Left lung (tissue), 10 donors: ENCODE results near the gene MSANTD1. TPM values are rescaled to one million over a fixed set of nuclear protein-coding genes. Genes with fewer than 3 reads are reported as not detected.

Experiments used
- ATAC-seq: fragments of 200-7000 bp; cut with Tn5 transposase; one replicate; pipeline ENCODE4 v1.9.1; 2020; ENCODE audit warnings: moderate library complexity
- DNase-seq, 4 donors: peaks; one replicate each; pipeline ENCODE4 v3.0.0-alpha.2; 2013 to 2020
- H3K27ac ChIP-seq, 2 donors: fragments of 200-600 bp; sonication (generic) in 1 of 2; one replicate each; pipeline versions ENCODE4 v1.5.0 to v1.8.0; 2020 to 2021
- H3K27me3 ChIP-seq, 2 donors: fragments of 200-600 bp; sonication (generic) in 1 of 2; one replicate each; pipeline versions ENCODE4 v1.5.0 to v1.8.0; 2020 to 2021
- H3K36me3 ChIP-seq, 2 donors: fragments of 200-600 bp; sonication (generic) in 1 of 2; one replicate each; pipeline versions ENCODE4 v1.5.0 to v1.8.0; 2020 to 2021
- H3K4me1 ChIP-seq, 2 donors: fragments of 200-600 bp; one replicate each; pipeline ENCODE4 v1.8.0; 2021
- H3K4me3 ChIP-seq, 2 donors: fragments of 200-600 bp; sonication (generic) in 1 of 2; one replicate each; pipeline versions ENCODE4 v1.5.0 to v1.8.0; 2020 to 2021; ENCODE audit warnings: mild to moderate bottlenecking in 1 of 2
- H3K9me3 ChIP-seq, 2 donors: fragments of 200-600 bp; sonication (generic) in 1 of 2; one replicate each; pipeline versions ENCODE4 v1.5.0 to v1.8.0; 2020 to 2021
- intact Hi-C, 2 donors: fragments of 100-400 bp; cut with DNase I; formaldehyde crosslinking; loops; one replicate each; pipeline versions ENCODE4 v1.11.2 to v1.14.2; 2022
- polyA plus RNA-seq, 6 donors: library from polyadenylated mRNA; unstranded; fragments of 120-200 nt; gene quantifications; one replicate each; pipeline ENCODE4 v1.2.1, GENCODE V29; 2013; ENCODE audit not compliant: insufficient read length in 6 of 6
- total RNA-seq, 2 donors: library from RNA; stranded (reverse); fragmentation: NEBNext Ultra II Directional; extraction: Animal tissue kit (Norgen Biotek cat#: 25700); gene quantifications; one replicate each; pipeline ENCODE4 v1.2.1, GENCODE V29; 2021
- TF ChIP-seq, protein P1 (sequence below), 2 donors: fragments of 200-600 bp; sonication (generic) in 1 of 2; IDR thresholded peaks; one replicate each; pipeline versions ENCODE4 v1.5.0 to v1.8.0; 2021; ENCODE audit warnings: antibody characterized with exemption in 2 of 2
- donor health status: DM: no; HTN: yes; CAD: no.
- donor health status: DM: no; HTN: no; CAD: no.

MSANTD1 gene
- total and polyA plus RNA-seq, 8 donors = 0.54 to 1.4 (median 1.0) TPM

DNA sequence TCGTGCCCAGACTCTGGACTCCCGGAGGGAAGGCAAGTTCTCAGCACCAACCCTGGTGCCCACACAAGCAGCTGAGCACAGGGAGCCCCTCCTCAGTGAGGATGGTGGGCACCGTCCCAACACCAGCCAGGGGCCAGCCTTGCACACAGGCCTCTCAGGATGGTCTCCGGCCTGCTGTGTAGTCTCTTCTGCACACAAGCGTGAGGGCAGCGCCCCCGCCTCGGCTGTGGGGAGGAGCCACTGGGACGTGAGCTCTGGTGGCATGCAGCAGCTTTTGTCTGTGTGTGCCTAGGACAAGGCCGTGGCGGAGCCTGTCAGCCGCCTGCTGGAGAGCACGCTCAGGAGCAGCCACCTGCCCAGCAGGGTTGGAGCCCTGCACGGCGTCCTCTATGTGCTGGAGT is 16.1 kb upstream of the MSANTD1 start:
- peak in 1 of 4 donors; percentile 64 for DNase-seq
- H3K4me1 ChIP-seq = no peaks in the 10 kb centered on the region
- intact Hi-C loops = no loop called here
- H3K27ac ChIP-seq = no peak overlapping the region
- peaks cover 0 to 100% of the 10 kb centered on the region in 2 donors for H3K36me3 ChIP-seq
- H3K9me3 ChIP-seq = no peaks in the 10 kb centered on the region
- H3K4me3 ChIP-seq = no peak overlapping the region
- TF ChIP-seq, protein P1, sequence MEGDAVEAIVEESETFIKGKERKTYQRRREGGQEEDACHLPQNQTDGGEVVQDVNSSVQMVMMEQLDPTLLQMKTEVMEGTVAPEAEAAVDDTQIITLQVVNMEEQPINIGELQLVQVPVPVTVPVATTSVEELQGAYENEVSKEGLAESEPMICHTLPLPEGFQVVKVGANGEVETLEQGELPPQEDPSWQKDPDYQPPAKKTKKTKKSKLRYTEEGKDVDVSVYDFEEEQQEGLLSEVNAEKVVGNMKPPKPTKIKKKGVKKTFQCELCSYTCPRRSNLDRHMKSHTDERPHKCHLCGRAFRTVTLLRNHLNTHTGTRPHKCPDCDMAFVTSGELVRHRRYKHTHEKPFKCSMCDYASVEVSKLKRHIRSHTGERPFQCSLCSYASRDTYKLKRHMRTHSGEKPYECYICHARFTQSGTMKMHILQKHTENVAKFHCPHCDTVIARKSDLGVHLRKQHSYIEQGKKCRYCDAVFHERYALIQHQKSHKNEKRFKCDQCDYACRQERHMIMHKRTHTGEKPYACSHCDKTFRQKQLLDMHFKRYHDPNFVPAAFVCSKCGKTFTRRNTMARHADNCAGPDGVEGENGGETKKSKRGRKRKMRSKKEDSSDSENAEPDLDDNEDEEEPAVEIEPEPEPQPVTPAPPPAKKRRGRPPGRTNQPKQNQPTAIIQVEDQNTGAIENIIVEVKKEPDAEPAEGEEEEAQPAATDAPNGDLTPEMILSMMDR (IDR thresholded peaks at IDR 0.05) = no peak
- no peaks in the 10 kb centered on the region for H3K27me3 ChIP-seq
- ATAC-seq = no peak

DNA sequence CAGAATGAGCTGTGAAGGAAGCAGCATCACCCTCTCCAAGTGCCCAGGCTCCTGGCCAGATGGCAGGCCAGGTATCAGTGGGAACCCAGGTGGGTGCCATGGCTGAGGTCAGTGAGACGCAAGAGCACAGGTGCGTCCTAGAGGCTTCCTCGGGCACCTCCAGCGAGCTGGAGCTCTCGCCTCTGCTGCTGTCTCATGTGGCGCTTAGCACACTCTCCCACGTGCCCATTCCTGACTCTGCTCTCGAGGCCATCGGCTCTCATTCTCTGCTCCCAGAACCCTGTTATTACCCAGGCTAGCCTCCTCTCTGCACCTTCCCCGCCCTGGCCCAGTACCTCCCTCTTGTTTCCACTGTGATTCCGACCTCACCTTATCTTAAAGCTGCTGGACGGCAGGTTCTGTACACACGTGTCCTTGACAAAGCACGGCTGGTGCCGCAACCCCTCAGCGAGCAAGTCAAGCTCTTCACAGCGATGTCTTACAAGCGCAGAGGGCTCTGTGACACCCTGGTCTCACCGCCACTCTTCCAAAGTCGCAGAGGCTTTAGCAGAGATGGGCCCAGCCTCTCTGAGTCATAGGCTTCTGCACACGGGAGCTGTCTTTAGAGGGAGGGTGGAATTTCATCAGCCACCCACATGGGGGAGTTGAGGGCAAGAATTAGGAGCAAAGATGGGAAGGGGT is 15.4 kb upstream of the MSANTD1 start:
- intact Hi-C loops = no loop called here
- no peaks in the 10 kb centered on the region for H3K27me3 ChIP-seq
- no peak overlapping the region for H3K27ac ChIP-seq
- H3K4me1 ChIP-seq = no peaks in the 10 kb centered on the region
- no peaks in the 10 kb centered on the region for H3K9me3 ChIP-seq
- peaks cover 0 to 100% of the 10 kb centered on the region in 2 donors for H3K36me3 ChIP-seq
- H3K4me3 ChIP-seq = no peak overlapping the region
- DNase-seq (peak in 1 of 4 donors; percentile 51), ATAC-seq (no peak)
- TF ChIP-seq, protein P1 (IDR thresholded peaks at IDR 0.05) = no peak

DNA sequence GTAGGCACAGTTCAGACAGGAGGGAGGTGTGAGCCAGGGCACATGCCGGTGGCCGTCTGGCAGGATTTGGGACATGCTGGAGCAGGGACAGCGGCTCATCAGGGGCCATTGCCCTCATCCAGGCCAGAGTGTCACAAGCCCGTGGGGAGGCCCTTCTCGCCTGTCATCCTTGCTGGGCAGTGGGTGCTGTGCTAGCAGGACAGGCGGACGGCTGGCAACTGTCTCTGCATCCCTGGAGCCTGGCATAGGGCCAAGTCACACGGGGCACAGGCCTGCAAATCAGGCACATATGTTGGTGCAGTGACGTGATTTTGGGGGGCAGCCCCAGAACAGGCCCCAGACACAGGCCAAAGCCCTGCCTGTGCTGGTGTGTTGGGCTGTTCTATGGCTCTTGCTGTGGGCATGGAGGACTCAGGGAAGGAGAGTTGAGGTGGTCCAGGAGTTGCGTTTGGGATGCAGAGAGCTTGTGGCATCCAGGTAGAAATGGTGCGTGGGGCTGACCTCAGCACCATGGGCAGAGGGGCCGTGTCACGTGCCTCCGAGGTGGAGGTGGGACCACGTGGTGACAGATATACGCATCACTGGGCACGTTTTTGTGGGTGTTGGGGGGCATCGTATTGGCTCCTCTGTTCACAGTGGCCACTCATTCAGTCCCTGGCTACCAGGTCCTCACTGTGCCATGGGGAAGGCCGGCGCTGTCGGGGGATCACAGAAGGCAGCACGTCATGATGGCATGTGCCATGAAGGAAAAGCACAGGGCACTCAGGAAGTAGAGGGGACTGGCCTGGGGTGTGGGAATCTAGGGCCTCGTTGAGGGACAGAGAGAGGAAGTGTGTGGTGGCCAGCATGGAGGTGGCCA is 14.6 kb upstream of the MSANTD1 start:
- Histone ChIP-seq H3K4me3 (no peak overlapping the region), H3K27me3 (no peaks in the 10 kb centered on the region), H3K4me1 (no peaks in the 10 kb centered on the region), H3K9me3 (no peaks in the 10 kb centered on the region), H3K36me3 (peaks cover 0 to 100% of the 10 kb centered on the region in 2 donors), H3K27ac (no peak overlapping the region)
- intact Hi-C loops = no loop called here
- peak in 1 of 4 donors; percentile 67 for DNase-seq
- TF ChIP-seq, protein P1 (IDR thresholded peaks at IDR 0.05) = no peak
- no peak for ATAC-seq

DNA sequence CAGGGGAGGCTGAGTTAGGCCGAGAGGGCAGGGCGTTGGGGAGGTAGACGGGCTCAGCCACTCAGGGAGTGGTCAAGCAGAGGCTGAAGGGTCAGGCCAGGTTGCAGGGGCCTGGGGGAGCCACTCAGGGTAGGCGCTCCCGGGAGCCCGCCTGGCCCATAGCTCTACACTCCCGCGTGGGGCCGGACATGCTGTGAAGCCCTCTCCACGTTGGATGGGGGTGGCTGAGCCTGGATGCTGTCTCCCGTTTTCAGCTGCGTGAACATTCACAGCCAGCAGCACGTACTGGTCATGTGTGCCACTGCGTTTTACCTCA is 14.0 kb upstream of the MSANTD1 start:
- Histone ChIP-seq H3K9me3 (no peaks in the 10 kb centered on the region), H3K27me3 (no peaks in the 10 kb centered on the region), H3K27ac (no peak overlapping the region), H3K36me3 (peaks cover 0 to 100% of the 10 kb centered on the region in 2 donors), H3K4me1 (no peaks in the 10 kb centered on the region), H3K4me3 (no peak overlapping the region)
- intact Hi-C loops = no loop called here
- TF ChIP-seq, protein P1 (IDR thresholded peaks at IDR 0.05) = no peak
- no peak for ATAC-seq
- peak in 1 of 4 donors; percentile 61 for DNase-seq

DNA sequence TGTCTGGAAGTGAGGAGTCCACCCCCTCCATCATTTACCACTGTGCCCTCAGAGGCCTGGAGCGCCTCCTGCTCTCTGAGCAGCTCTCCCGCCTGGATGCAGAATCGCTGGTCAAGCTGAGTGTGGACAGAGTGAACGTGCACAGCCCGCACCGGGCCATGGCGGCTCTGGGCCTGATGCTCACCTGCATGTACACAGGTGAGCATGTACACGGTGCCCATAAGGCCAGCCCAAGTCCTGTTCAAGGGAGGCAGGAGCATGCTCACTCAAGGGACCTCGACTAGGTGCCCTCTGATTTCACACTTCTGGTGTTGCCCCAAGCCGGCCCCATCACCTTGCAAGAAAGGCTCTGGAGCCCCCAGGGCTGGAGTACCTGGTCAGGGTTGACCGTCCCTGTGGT is 13.4 kb upstream of the MSANTD1 start:
- no peak for ATAC-seq
- Histone ChIP-seq H3K4me3 (no peak overlapping the region), H3K36me3 (peaks cover 0 to 100% of the 10 kb centered on the region in 2 donors), H3K4me1 (no peaks in the 10 kb centered on the region), H3K27me3 (no peaks in the 10 kb centered on the region), H3K27ac (no peak overlapping the region), H3K9me3 (no peaks in the 10 kb centered on the region)
- intact Hi-C loops = no loop called here
- DNase-seq = peak in 1 of 4 donors; percentile 69
- TF ChIP-seq, protein P1 (IDR thresholded peaks at IDR 0.05) = no peak
